ENCODE results near the gene EFCAB5.

GRCh38 chr17:29933379-29933778 is 8.1 kb upstream of the EFCAB5 start:
- TF ChIP-seq CTCF (IDR thresholded peaks at IDR 0.05): peak in 3 of 6 experiments; percentile 13 to 22 (median 15)
- no peak for TF ChIP-seq POLR2A (IDR thresholded peaks at IDR 0.05)

All from adrenal gland (tissue), 5 donors.